OCI-M1 (cell line): ENCODE results near the gene CLCA4.

Source experiments
- DNase-seq: peaks from one replicate; lab custom pipeline; 2025; lab: John Stamatoyannopoulos, UW

CLCA4 gene

DNA sequence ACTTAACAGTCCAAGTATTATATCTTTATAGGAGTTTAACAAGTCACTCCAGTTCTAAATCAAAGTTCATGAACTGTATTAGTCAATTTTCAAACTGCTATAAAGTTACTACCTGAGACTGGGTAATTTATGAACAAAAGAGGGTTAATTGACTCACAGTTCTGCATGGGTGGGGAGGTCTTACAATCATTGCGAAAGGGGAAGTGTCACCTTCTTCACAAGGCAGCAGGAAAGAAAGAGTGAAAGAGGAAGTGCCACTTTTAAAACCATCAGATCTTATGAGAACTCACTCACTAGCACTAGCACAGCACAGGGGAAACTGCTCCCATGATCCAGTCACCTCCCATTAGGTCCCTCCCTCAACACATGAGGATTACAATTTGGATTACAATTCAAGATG is 70.0 kb downstream of the CLCA4 start:
- peak; percentile 89 for DNase-seq

DNA sequence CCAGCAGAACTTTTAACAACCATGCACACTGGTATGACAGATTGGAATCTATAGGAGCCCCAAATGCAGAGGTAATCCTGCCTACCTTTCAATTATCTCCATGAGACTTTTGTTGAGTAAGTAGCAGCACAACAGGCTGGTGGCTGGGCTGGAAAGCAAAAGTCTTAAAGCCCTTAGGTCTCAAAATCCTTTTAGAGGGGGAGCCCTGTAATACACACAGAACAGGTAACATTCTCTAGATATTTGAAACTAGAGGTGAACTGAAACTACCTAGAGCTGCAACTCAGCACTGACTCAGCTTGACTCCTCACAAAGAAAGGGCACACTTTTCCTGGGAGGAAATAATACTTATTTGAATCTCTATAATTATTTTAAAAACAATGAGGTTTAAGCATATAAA is 71.5 kb downstream of the CLCA4 start:
- no peak for DNase-seq

DNA sequence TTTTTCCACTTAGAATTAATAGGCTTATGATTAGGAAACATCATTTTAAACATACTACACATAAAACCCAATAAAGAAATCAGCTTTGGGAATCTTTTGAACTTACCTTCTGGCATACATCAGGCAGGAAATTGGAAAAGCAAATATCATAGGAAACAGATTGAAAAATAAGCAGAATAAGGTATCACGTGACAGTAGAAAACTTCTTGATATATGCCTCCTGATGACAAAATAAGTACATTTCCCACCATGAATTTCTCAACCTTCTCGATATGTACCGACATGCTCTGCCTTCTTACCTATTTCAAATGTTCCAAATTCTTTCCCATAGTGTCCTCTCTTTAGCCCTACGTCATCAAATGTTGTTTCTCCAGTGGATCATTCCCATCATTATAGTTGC is 72.4 kb downstream of the CLCA4 start:
- no peak for DNase-seq

DNA sequence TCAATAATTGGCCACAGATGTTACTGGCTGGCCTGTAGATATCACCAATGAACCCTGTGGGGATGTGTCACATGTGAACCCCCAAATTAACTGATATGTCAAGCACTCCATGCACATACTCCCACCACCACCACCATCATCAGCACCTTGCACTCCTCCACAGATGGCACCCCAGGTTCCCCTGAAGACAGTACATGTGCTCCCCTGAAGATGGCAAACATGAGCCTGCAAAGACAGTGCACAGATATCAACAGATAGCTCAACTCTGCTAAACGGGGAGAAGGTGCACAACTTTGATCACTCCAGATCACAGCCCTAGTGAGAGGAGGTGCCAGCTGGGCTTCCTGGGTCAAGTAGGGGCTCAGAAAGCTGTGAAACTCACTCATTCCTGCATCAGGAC is 74.4 kb downstream of the CLCA4 start:
- no peak for DNase-seq
